Measurements from ENCODE around the gene ZNRF2. TPM values are rescaled to one million over a fixed set of nuclear protein-coding genes. Genes with fewer than 3 reads are reported as not detected.

ZNRF2 gene
- total RNA-seq, 1 donor from 2014 or later: 8.6 TPM

GRCh38 chr7:30310674-30311362 is 26.4 kb downstream of the ZNRF2 start:
- DNase-seq: no peak
- no peak for ATAC-seq
- intact Hi-C loops (cut with micrococcal nuclease): no loop called here

- ATAC-seq: no peak
Measured at GRCh38 chr7:30312178-30312577, 27.8 kb downstream of the ZNRF2 start.

GRCh38 chr7:30313348-30313747 is 29.0 kb downstream of the ZNRF2 start:
- intact Hi-C loops (cut with micrococcal nuclease): no loop called here
- DNase-seq (no peak), ATAC-seq (no peak)

More at GRCh38 chr7:30312178-30312577, 27.8 kb downstream of the ZNRF2 start:
- intact Hi-C loops (cut with micrococcal nuclease): no loop called here
- DNase-seq: no peak

GRCh38 chr7:30313793-30314192 is 29.4 kb downstream of the ZNRF2 start:
- ATAC-seq (no peak), DNase-seq (no peak)
- intact Hi-C loops (cut with micrococcal nuclease): no loop called here

GRCh38 chr7:30315589-30315988 is 31.2 kb downstream of the ZNRF2 start:
- DNase-seq: no peak
- ATAC-seq: no peak
- intact Hi-C loops (cut with micrococcal nuclease): no loop called here

- DNase-seq (no peak), ATAC-seq (no peak)
- intact Hi-C loops (cut with micrococcal nuclease): no loop called here
Measured at GRCh38 chr7:30320392-30320791, 36.0 kb downstream of the ZNRF2 start.

GRCh38 chr7:30321089-30321881 is 36.9 kb downstream of the ZNRF2 start:
- ATAC-seq: peak; percentile 77
- intact Hi-C loops (cut with micrococcal nuclease): no loop called here
- no peak for DNase-seq

- ATAC-seq (no peak), DNase-seq (no peak)
- intact Hi-C loops (cut with micrococcal nuclease): no loop called here
Measured at GRCh38 chr7:30321882-30322192, 37.4 kb downstream of the ZNRF2 start.

- ATAC-seq (peak; percentile 90), DNase-seq (no peak)
- intact Hi-C loops (cut with micrococcal nuclease): no loop called here
Measured at GRCh38 chr7:30322271-30323005, 38.0 kb downstream of the ZNRF2 start.

GRCh38 chr7:30323006-30323355 is 38.6 kb downstream of the ZNRF2 start:
- DNase-seq (no peak), ATAC-seq (no peak)
- intact Hi-C loops (cut with micrococcal nuclease): no loop called here

GRCh38 chr7:30327813-30328212 is 43.4 kb downstream of the ZNRF2 start:
- DNase-seq: no peak
- intact Hi-C loops (cut with micrococcal nuclease): no loop called here
- no peak for ATAC-seq

GRCh38 chr7:30328381-30328780 is 44.0 kb downstream of the ZNRF2 start:
- ATAC-seq (no peak), DNase-seq (no peak)
- intact Hi-C loops (cut with micrococcal nuclease): no loop called here

- no peak for DNase-seq
- no peak for ATAC-seq
- intact Hi-C loops (cut with micrococcal nuclease): no loop called here
Measured at GRCh38 chr7:30329716-30330115, 45.3 kb downstream of the ZNRF2 start.

- no peak for ATAC-seq
- no peak for DNase-seq
- intact Hi-C loops (cut with micrococcal nuclease): no loop called here
Measured at GRCh38 chr7:30330134-30331111, 46.0 kb downstream of the ZNRF2 start.

GRCh38 chr7:30331338-30331737 is 46.9 kb downstream of the ZNRF2 start:
- DNase-seq (no peak), ATAC-seq (no peak)
- intact Hi-C loops (cut with micrococcal nuclease): no loop called here

- ATAC-seq: no peak
- no peak for DNase-seq
- intact Hi-C loops (cut with micrococcal nuclease): no loop called here
Measured at GRCh38 chr7:30332549-30332948, 48.2 kb downstream of the ZNRF2 start.

- intact Hi-C loops (cut with micrococcal nuclease): no loop called here
- no peak for DNase-seq
- ATAC-seq: no peak
Measured at GRCh38 chr7:30335763-30336487, 51.5 kb downstream of the ZNRF2 start.

- ATAC-seq (no peak), DNase-seq (no peak)
- intact Hi-C loops (cut with micrococcal nuclease): no loop called here
Measured at GRCh38 chr7:30344513-30344912, 60.1 kb downstream of the ZNRF2 start.
